ENCODE data around the gene TRAPPC4. TPM values are rescaled to one million over a fixed set of nuclear protein-coding genes. Genes with fewer than 3 reads are reported as not detected.
A peak's percentile ranks its signal among the peaks of the same experiment; 100 is the strongest.
"Not testable (repeated sequence)": the region's sequence is repeated elsewhere in the genome, so short reads cannot be mapped to it uniquely, and the experiment has no call there.

Gene TRAPPC4
- 42.4 TPM for total RNA-seq

GRCh38 chr11:119018074-119018938 is at the start of gene TRAPPC4, which contains the start of gene RPS25:
Gene TRAPPC4, plus strand, starts transcription at chr11:119018766. Its CDS starts 30 bp downstream, at chr11:119018796.
Gene RPS25, minus strand, starts transcription at chr11:119018343. Its CDS starts 59 bp downstream, at chr11:119018284.
- ATAC-seq: peak; percentile 95

- ATAC-seq: not testable (repeated sequence)
These were observed 49.1 kb upstream of the TRAPPC4 start for GRCh38 chr11:118969508-118969907.

- no peak for ATAC-seq
These were observed 46.9 kb upstream of the TRAPPC4 start, which contains the start of gene FOXR1 for GRCh38 chr11:118971646-118972045. Gene FOXR1, plus strand, starts transcription at chr11:118971761. Its CDS starts 171 bp downstream, at chr11:118971932.

- ATAC-seq: peak; percentile 37
These were observed 44.6 kb upstream of the TRAPPC4 start for GRCh38 chr11:118973985-118974384.

GRCh38 chr11:118975771-118976709 is 42.5 kb upstream of the TRAPPC4 start:
- ATAC-seq: no peak

GRCh38 chr11:118979434-118979833 is 39.1 kb upstream of the TRAPPC4 start:
- ATAC-seq: peak; percentile 25

GRCh38 chr11:118980191-118980881 is 38.2 kb upstream of the TRAPPC4 start:
- peak; percentile 29 for ATAC-seq

GRCh38 chr11:118984337-118984736 is 34.2 kb upstream of the TRAPPC4 start:
- ATAC-seq: not testable (repeated sequence)

- no peak for ATAC-seq
These were observed 33.7 kb upstream of the TRAPPC4 start for GRCh38 chr11:118984825-118985224.

- peak; percentile 97 for ATAC-seq
These were observed 30.3 kb upstream of the TRAPPC4 start for GRCh38 chr11:118988280-118988679.

GRCh38 chr11:118991486-118992038 is 27.0 kb upstream of the TRAPPC4 start:
- not testable (repeated sequence) for ATAC-seq

- ATAC-seq: peak; percentile 4
These were observed 21.5 kb upstream of the TRAPPC4 start for GRCh38 chr11:118996926-118997626.

- peak; percentile 98 for ATAC-seq
These were observed 20.8 kb upstream of the TRAPPC4 start, which contains the start of gene CENATAC for GRCh38 chr11:118997627-118998387. Gene CENATAC, plus strand, starts transcription at chr11:118998138. Its CDS starts 60 bp downstream, at chr11:118998198.

GRCh38 chr11:118998388-118998717 is 20.2 kb upstream of the TRAPPC4 start:
- peak; percentile 52 for ATAC-seq

GRCh38 chr11:118998822-118999221 is 19.7 kb upstream of the TRAPPC4 start:
- ATAC-seq: peak; percentile 60

GRCh38 chr11:119000906-119001305 is 17.7 kb upstream of the TRAPPC4 start:
- ATAC-seq: no peak

GRCh38 chr11:119006656-119007055 is 11.9 kb upstream of the TRAPPC4 start:
- ATAC-seq: no peak

GRCh38 chr11:119011476-119012053 is 7.0 kb upstream of the TRAPPC4 start:
- peak; percentile 20 for ATAC-seq

GRCh38 chr11:119012629-119013170 is 5.9 kb upstream of the TRAPPC4 start:
- no peak for ATAC-seq

Data from esophagus mucosa (tissue), 1 donor.